GM21528 (cell line): ENCODE data around the gene GAL3ST2.
A peak's percentile ranks its signal among the peaks of the same experiment; 100 is the strongest.
"Not testable (repeated sequence)": the region's sequence is repeated elsewhere in the genome, so short reads cannot be mapped to it uniquely, and the experiment has no call there.

ENCODE experiments used
- ATAC-seq: cut with Tn5 transposase; IDR thresholded peaks from one replicate; pipeline ENCODE4 v1.9.1; 2021; ENCODE audit warnings: mild to moderate bottlenecking, moderate library complexity; ENCODE audit not compliant: unreplicated experiment, low FRiP score

Gene GAL3ST2

DNA sequence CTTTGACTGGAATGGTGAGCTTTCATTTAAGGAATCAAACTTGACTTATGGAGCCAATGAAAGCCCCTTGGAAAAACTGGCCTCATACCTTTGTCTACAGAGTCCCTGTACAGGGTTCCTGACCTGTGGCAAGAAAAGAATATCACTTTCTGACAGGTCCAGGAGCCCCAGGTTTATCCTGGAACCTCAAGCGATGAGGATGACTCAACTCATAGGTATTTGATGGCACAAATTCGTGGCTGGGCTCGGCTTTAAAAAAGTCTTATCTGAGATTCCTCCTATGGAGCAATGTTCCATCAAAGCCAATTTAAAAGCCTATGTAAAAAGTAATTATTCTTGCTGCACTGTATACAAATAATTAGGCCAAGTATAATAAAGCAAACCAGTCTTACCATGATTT lies 14.8 kb downstream of the GAL3ST2 start:
- not testable (repeated sequence) for ATAC-seq

DNA sequence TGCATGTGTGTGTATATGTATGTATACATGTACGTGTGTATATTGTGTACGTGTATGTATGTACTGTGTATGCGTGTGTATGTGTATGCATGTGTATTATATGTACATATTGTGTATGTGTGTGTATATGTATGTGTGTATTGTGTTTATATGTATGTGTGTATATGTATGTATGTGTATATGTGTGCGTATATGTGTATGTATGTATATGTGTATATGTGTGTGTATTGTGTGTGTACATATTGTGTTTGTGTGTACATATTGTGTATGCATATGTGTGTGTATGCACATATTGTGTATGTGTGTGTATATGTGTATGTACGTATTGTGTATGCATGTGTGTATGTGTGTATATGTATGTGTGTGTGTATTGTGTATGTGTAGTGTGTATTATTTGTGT lies 16.8 kb downstream of the GAL3ST2 start:
- ATAC-seq = no peak

DNA sequence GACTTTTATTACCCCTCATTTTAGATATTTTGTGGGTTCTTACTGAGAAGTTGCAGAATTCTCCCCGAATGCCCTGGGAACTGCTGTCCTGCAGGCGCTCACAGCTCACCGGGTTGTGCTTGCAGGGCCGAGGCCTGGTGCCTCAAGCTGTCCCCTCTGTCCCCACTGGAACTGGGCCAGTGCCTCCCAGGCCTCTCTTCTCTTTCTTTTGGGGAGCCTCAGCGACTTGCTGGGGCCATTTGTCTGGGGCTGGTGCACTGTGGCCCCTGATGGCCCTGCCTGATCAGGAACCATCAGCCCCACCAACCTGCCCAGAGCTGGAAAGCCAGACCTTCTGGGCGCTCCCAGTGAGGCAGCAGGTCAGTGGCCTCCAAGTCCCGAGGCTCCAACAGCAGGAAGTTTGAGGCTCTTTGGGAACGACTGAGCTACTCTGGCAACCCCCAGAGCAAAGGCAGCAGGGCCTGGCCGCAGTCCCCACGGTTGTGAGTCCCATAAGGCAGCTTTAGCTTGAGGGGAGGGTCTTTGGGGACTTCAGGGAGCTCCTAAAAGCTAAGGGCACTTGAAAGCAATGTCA lies 17.7 kb downstream of the GAL3ST2 start:
- no peak for ATAC-seq

DNA sequence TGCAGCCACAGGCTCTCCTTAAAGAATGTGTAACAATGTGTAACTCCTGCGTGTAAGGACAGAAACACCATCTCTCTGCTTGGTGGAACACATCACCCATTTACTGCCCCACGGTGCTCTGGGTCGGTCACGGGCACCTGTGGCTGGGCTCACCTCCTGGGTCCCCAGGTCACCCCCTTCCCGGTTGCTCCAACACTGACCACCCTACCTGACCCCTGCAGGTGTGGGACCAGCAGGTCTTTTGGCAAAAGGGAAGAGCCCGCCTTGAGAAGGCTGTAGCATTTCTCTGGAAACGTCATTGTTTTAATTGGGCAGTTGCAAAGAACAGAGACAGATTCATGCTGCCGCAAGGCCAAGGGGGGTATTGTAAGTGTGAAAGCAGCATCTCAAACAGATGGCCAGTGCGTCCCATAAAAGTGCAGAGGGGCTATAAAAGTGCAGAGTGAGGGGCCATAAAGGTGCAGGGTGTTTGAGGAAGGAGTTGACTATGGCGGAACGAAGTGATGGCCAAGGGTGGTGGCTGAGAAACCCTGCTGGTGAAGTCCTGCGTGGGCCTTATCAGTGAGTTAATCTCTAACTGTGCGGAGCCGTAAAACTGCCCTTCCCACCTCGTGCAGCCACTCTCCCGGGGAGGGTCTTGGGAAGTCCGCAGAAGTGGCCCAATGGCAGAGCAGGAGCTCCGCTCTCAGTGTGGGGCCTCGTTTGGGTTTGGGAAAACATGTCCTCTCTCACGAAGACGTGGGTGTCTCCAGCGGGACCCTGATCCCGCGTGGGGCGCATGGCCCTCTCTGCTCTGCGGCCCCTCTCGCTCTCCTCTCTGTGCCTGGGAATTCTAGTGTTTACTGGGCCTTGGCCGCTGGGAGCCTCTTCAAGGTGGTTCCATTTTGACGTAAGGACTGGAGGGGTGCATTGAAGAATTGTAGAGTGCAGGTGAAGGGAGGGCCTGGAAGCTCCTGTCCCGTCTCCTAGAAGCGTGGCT lies 18.7 kb downstream of the GAL3ST2 start:
- ATAC-seq = no peak

- ATAC-seq = no peak
Observed at GRCh38 chr2:241796209-241796608, 19.6 kb downstream of the GAL3ST2 start.

GRCh38 chr2:241796610-241797138 lies 20.1 kb downstream of the GAL3ST2 start:
- ATAC-seq = no peak

- no peak for ATAC-seq
Observed at GRCh38 chr2:241797441-241798080, 20.9 kb downstream of the GAL3ST2 start.

DNA sequence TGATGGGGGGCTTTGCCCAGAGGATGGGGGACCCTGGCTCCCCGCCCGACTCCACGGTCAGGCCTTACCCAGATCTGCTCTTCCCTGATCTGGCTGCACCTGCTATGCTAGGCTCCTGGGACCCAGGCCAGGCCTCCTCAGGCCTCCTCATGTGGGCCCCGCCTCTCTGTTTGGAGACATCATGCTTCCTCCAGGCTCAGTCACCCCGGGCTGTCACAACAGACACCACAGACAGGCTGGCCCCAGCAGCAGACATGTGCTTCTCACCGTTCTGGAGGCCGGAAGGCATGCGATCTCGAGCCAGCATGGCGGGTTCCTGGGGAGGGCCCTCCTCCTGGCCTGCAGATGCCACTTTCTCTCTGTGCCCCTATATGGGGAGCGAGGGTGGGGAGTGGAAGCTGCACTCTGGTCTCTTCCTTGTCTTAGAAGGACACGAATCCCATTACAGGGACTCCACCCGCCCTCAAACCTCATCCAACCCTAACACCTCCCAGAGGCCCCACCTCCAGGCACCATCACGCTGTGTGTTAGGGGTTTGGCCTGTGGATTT lies 21.5 kb downstream of the GAL3ST2 start:
- no peak for ATAC-seq

DNA sequence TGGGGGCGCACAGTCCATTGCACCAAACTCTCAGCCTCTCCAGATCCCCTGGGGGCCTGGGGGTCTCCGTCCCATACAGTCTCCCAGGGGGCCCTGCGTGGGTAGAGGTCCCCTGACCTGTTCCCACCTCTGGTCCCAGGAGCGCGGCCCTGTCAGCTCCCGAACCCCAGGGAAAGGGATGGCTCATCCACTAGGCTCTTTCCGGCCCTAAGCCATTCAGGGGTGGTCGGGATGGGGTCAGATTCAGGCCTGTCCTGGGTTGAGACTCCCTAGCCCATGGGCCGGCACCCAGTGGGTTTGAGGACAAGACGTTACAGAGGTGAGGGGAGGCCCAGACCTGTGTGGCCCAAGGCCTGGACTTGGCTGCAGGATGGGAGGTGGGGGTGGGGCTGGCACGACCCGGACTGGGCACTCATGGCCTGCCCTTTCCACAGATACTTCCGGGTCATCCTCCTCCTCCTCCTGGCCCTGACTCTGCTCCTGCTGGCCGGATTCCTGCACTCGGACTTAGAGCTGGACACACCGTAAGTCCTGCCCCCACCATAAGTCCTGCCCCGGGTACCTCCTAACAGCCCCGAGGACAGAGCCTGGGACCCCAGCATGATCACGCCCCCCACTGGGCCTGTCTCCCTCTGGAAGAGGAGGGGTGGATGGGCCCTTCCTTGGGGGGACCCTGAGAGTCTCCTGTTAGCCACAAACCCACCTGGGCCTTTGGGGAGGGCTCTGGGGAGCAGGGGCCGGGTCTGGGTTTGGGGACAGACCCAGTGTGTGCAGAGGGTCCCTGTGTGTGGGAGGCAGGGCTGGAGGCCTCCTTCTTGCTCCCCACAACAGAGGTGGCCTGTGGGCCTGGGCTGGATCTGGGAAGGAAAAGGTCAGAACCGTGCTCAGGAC lies 22.3 kb downstream of the GAL3ST2 start:
- no peak for ATAC-seq

- no peak for ATAC-seq
Observed at GRCh38 chr2:241799522-241800197, 23.0 kb downstream of the GAL3ST2 start.

- ATAC-seq = not testable (repeated sequence)
Observed at GRCh38 chr2:241800198-241800903, 23.7 kb downstream of the GAL3ST2 start.

DNA sequence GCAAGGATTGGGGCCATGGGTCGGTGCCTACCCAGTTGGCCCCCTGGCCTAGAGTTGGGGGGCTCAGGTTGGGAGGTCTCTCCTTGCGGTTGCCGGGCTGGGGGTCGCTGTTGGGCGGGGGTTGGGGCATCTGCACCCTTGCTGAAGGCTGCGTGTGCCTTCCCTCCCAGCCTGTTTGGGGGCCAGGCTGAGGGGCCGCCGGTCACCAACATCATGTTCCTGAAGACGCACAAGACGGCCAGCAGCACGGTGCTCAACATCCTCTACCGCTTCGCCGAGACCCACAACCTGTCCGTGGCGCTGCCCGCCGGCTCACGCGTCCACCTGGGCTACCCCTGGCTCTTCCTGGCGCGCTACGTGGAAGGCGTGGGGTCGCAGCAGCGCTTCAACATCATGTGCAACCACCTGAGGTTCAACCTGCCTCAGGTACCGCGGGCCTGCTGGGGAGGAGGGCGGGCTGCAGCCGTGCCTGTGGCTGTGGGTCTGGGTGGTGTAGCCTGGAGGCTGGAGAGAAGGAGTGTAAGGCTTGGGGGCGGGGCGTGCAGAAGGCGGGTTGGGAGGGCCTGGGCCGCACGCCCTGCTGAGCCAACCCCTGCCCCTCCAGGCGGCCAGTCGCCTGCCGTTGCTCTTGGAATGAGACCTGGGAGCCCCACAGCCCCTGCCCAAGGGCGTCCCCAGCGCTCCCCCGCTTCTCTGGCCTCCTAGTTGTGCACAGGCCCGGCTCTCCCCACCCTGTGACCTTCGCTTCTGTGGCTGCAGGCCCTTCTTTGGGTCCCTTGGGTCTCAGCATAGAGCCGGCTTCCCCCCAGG lies 25.2 kb downstream of the GAL3ST2 start:
- no peak for ATAC-seq

- ATAC-seq = no peak
Observed at GRCh38 chr2:241802421-241803318, 26.0 kb downstream of the GAL3ST2 start.

DNA sequence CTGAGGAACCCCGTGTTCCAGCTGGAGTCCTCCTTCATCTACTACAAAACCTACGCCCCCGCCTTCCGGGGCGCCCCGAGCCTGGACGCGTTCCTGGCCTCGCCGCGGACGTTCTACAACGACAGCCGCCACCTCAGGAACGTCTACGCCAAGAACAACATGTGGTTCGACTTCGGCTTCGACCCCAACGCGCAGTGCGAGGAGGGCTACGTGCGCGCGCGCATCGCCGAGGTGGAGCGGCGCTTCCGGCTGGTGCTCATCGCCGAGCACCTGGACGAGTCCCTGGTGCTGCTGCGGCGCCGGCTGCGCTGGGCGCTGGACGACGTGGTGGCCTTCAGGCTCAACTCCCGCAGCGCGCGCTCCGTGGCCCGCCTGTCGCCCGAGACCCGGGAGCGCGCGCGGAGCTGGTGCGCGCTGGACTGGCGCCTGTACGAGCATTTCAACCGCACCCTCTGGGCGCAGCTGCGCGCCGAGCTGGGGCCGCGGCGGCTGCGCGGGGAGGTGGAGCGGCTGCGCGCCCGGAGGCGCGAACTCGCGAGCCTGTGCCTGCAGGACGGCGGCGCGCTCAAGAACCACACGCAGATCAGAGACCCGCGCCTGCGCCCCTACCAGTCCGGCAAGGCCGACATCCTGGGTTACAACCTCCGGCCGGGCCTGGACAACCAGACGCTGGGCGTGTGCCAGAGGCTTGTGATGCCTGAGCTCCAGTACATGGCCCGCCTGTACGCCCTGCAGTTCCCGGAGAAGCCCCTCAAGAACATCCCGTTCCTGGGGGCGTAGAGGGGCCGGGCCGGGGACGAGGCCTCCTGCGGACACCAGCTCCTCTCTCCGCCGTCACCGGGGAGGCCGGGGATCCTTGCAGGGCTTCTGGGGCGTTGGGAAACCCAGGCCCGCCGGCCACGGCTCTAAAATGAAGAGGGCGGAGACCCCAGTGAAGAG lies 27.0 kb downstream of the GAL3ST2 start:
- ATAC-seq = peak; percentile 47

DNA sequence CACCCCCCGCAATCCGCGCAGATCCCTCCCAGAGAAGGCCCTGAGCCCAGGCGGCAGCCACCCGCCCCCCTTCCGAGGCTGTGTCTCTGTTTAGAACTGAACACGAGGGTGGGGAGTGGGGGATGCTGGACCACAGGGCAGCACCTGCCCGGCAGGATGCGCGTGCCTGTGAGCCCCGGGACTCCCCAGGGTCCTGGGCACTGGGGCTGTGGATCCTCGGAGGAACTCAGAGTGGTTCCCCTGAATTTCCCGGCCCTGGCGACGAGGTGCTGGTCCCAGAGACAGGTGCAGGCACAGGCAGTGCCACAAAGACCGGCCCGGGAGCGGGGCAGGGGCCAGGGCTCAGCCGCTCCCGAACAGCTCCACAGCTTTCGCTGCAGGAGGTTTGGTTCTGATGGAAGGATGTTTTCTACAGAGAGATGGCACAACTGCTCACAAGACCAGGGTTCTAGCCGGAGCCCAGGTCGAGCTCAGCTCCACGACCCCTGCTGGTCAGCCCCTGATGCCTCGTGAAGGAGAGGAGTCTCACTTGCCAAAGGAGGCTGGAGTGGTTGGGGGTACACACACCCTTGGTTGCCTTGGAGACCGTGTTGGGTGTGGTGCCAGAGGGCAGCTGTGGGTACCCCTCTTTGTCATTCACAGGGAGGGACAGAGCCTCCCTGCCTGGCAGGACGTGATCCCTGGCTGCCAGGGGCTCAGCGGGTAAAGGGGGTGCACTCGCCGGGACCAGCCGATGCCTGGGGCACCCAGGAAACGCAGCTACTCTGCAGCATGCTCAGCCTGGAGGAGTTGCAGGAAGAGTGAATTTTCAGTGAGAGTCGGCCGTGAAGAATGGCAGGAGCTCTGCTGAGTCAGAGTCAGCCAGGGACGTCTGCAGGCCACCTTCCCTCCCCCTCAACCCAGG lies 28.0 kb downstream of the GAL3ST2 start:
- peak; percentile 34 for ATAC-seq
